Prostate gland (tissue), 2 donors: ENCODE data around the gene MTARC1.

ENCODE experiments used
- CTCF ChIP-seq, 4 experiments: fragments of 200-600 bp in 2 of 4; fragments of 450-650 bp in 2 of 4; sonication (generic) in 2 of 4; IDR thresholded peaks; 1 replicate in 3 of 4; 2 replicates in 1 of 4; pipeline ENCODE4 v1.5.1; 2016 to 2019; ENCODE audit warnings: antibody characterized with exemption in 4 of 4, mild to moderate bottlenecking in 2 of 4, moderate library complexity in 2 of 4
- POLR2A ChIP-seq: fragments of 450-650 bp; IDR thresholded peaks from one replicate; pipeline ENCODE4 v1.6.1; 2016; ENCODE audit warnings: antibody characterized with exemption, mild to moderate bottlenecking
- POLR2AphosphoS5 ChIP-seq: sonication (generic); formaldehyde crosslinking; IDR thresholded peaks from one replicate; pipeline ENCODE4 v1.6.1; 2017; ENCODE audit warnings: antibody characterized with exemption

- TF ChIP-seq POLR2A (no peak), CTCF (IDR thresholded peaks at IDR 0.05) (no peak), POLR2AphosphoS5 (no peak)
These were observed 19.2 kb upstream of the MTARC1 start for GRCh38 chr1:220767312-220768125.
